BJ (cell line): Measurements from ENCODE around the gene TEK. TPM values are rescaled to one million over a fixed set of nuclear protein-coding genes. Genes with fewer than 3 reads are reported as not detected.
"Not testable (repeated sequence)": the region's sequence is repeated elsewhere in the genome, so short reads cannot be mapped to it uniquely, and the experiment has no call there.

Experiments used
- CTCF ChIA-PET: fragments of 350-600 bp; formaldehyde crosslinking; extraction: SDS; loops from one replicate; lab custom pipeline; 2021; ENCODE audit warnings: antibody characterized with exemption, inconsistent platforms; lab: Yijun Ruan, JAX
- POLR2A ChIA-PET: fragments of 300-600 bp; sonication (Branson Sonifier 250); formaldehyde crosslinking; extraction: SDS; loops from one replicate; lab custom pipeline; 2021; ENCODE audit warnings: antibody characterized with exemption; lab: Charles Lee
- DNase-seq: peaks from one replicate; pipeline ENCODE4 v3.0.0-alpha.2; 2011; ENCODE audit warnings: low read depth
- H3K27me3 ChIP-seq: 2 replicates; pipeline ENCODE4 v1.6.0; 2011; ENCODE audit warnings: low read length; ENCODE audit not compliant: control insufficient read depth, insufficient read depth
- H3K36me3 ChIP-seq: 2 replicates; pipeline ENCODE4 v1.5.1; 2011; ENCODE audit warnings: low read length; ENCODE audit not compliant: control insufficient read depth, insufficient read depth
- H3K4me3 ChIP-seq: 2 replicates; pipeline ENCODE4 v1.5.1; 2011; ENCODE audit warnings: low read depth, mild to moderate bottlenecking, control low read depth, low read length
- CTCF ChIP-seq: IDR thresholded peaks from 2 replicates; pipeline ENCODE4 v1.5.1; 2011; ENCODE audit warnings: low read depth, mild to moderate bottlenecking, control low read depth, inconsistent platforms, low read length, moderate library complexity; ENCODE audit not compliant: insufficient read depth
- polyA plus RNA-seq: library from polyadenylated mRNA; depleted of rRNA; stranded (reverse); fragments of >200 nt; gene quantifications from 2 replicates; pipeline ENCODE4 v1.2.3, GENCODE V29; 2011

The TEK gene
- polyA plus RNA-seq, 1 experiment = 0.60 TPM

GRCh38 chr9:27212621-27213020, 103.6 kb downstream of the TEK start:
- H3K27me3 ChIP-seq = no peaks in the 10 kb centered on the region
- H3K4me3 ChIP-seq = no peak overlapping the region
- CTCF ChIA-PET = interaction anchor here (0.9 kb wide), 1 partner anchor 63 kb away, joined by 3 read pairs; no protein-coding TSS in a partner anchor
- DNase-seq = no peak
- POLR2A ChIA-PET = no interaction called here
- no peaks in the 10 kb centered on the region for H3K36me3 ChIP-seq
- no peak for TF ChIP-seq CTCF

DNA sequence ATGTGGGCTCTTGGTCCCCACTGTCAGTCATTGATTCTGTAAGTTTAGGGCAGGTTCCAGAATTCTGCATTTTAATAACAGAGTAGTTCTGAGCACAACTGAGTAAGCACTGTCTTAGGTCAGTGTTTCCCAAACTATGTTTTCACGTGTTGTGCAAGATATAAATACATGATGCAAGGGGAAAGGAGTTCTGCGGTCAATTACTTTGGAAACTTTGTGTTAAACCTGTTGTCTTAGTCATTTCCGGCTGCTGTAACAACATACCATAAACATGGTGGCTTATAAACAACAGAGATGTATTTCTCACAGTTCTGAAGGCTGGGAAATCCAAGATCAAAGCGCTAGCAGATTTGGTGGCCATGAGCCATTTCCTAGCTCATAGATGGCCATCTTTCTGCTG, 118.2 kb downstream of the TEK start:
- POLR2A ChIA-PET = no interaction called here

GRCh38 chr9:27239648-27240047, 130.6 kb downstream of the TEK start:
- H3K36me3 ChIP-seq, H3K27me3 ChIP-seq, H3K4me3 ChIP-seq, POLR2A ChIA-PET, DNase-seq: not testable (repeated sequence)
- CTCF ChIA-PET = interaction anchor here (1.9 kb wide), 1 partner anchor 9 kb away, joined by 4 read pairs; no protein-coding TSS in a partner anchor

More for the DNA sequence above, 118.2 kb downstream of the TEK start:
- no peak for TF ChIP-seq CTCF
- Histone ChIP-seq H3K27me3 (no peaks in the 10 kb centered on the region), H3K36me3 (no peaks in the 10 kb centered on the region), H3K4me3 (no peak overlapping the region)
- no peak for DNase-seq
- CTCF ChIA-PET = no interaction called here

DNA sequence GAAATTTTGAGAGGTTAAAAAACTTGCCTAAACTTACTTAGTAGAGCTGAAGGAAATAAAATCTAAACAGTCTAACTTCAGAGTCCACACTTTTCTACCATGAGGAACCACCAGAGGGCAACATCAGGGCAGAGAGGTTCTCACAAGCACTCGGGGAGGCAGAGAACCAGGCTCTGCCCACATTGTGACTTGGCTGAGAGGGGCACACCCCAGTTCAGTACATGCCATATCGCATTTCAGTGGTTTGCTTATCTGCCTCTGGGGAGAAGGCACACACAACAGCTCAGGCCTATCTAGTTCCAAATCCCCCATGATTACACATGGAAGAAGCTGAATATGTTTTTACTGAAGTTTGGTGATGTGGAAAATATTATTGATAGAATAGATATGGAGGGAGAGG, 138.7 kb downstream of the TEK start:
- ChIA-PET CTCF (interaction anchor here (0.6 to 2.2 kb wide), 9 partner anchors 9 to 234 kb away, joined by 3 to 9 read pairs (median 4); no protein-coding TSS in a partner anchor), POLR2A (no interaction called here)
- no peaks in the 10 kb centered on the region for H3K27me3 ChIP-seq
- peak; percentile 63 for TF ChIP-seq CTCF
- DNase-seq = no peak
- H3K4me3 ChIP-seq = no peak overlapping the region
- no peaks in the 10 kb centered on the region for H3K36me3 ChIP-seq

DNA sequence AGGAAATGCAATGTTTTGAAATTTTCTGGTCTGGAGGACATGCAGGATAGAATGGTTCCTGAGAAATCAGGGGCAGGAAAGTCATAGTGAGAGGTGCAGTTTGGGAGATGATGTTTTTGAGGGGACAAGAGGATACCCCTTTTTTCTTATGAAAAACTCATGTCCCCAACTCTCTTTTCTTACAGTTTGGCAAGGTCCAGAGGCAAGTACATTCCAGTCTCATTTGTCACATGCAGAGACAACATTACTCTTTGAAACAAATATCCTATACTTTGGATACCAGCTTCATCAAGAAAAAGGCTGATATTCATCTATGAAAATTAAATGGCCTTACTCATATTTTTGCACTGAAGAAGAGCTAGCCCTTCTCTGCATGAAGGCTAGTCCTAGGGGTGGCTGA, 139.7 kb downstream of the TEK start:
- Histone ChIP-seq H3K36me3 (no peaks in the 10 kb centered on the region), H3K27me3 (no peaks in the 10 kb centered on the region), H3K4me3 (no peak overlapping the region)
- no peak for TF ChIP-seq CTCF
- ChIA-PET CTCF (interaction anchor here (0.5 to 2.2 kb wide), 7 partner anchors 9 to 239 kb away, joined by 3 to 9 read pairs (median 4); no protein-coding TSS in a partner anchor), POLR2A (no interaction called here)
- DNase-seq = no peak

DNA sequence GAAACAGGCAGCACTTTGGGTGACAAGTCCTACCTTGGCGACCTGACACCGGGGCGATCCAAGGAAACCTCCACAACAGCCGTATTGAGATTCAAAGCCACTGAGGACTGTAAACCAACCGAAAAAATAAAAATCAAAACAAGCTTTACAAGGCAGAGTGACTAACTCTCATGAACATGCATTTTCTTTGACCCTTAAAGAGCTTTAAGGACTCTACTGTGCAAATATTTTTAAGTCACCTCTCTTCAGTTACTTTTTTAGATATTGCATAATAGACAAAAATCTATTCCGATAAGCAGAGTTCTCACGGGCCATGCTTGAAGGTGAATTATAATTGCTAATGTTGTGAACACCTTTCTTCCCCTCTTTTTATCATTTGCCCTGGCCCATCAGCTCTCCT, 149.6 kb downstream of the TEK start:
- DNase-seq = no peak
- CTCF ChIA-PET = no interaction called here
- Histone ChIP-seq H3K36me3 (no peaks in the 10 kb centered on the region), H3K27me3 (no peaks in the 10 kb centered on the region; the same call in 1 of the 2 replicates), H3K4me3 (no peak overlapping the region)
- no peak for TF ChIP-seq CTCF
- POLR2A ChIA-PET = no interaction called here
